Jurkat, Clone E6-1 (cell line): ENCODE measurements around the gene XKR8.

Source experiments
- DNase-seq: peaks from one replicate; pipeline ENCODE4 v3.0.0-alpha.2; 2011; ENCODE audit warnings: low read depth, low spot score
- H3K4me3 ChIP-seq: 2 replicates; pipeline ENCODE4 v1.5.1; 2011; ENCODE audit warnings: mild to moderate bottlenecking, low read length, control low read depth, moderate library complexity

The XKR8 gene

DNA sequence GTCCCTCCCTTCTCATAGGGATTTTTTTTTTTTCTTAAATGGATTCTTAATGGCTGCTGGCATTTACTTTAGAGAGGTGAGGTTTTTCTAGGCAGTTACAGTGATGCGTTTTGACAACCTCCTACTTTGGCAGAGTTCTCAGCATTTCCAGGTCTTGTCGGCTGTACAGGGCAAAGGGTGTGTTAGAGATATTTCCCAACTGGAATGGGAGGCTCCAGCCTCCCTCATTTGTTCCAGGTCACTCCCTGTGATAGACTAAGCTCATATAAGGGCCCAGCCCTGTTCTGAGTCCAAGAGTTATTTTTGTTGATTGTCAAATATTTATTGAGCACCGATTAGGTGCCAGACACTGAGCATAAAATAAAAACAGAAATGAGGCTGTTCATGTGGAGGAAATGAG lies 7.6 kb upstream of the XKR8 start:
- no peak overlapping the region for H3K4me3 ChIP-seq
- DNase-seq, result no peak

DNA sequence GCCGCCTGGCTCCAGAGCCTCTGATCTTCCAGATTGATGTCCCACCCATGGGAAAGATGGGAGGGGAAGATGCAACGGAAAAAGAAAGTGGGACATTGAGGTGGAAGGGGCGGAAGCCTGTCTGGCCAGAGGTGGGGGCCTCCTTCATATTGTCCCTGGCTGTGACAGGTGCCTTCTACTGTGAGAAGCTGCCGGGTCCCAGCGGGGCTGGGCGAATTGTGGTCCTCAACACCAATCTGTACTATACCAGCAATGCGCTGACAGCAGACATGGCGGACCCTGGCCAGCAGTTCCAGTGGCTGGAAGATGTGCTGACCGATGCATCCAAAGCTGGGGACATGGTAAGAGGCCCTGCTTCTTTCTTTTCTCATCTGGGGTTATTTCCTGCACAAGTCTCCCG lies 5.6 kb upstream of the XKR8 start:
- DNase-seq, result no peak
- H3K4me3 ChIP-seq, result no peak overlapping the region

DNA sequence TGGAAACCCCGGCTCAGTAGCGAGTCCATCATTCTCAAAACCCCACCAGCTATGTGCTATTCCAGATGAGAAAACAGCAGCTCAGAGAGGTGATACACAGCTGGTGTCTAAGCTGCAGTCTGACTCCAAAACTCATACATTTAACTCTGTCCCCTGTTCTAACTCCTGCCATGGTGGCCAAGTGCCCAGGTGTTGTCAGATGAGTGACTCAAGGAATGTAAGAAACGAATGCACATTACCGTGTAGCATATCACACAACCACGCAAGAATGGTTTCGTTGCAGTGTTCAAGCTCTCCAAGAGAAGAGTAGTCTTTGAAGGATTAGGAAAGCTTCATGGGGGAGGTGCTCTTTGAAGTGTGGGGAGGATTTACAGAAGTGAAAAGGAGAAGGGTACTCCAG lies 4.7 kb upstream of the XKR8 start:
- H3K4me3 ChIP-seq, result no peak overlapping the region
- DNase-seq, result no peak

DNA sequence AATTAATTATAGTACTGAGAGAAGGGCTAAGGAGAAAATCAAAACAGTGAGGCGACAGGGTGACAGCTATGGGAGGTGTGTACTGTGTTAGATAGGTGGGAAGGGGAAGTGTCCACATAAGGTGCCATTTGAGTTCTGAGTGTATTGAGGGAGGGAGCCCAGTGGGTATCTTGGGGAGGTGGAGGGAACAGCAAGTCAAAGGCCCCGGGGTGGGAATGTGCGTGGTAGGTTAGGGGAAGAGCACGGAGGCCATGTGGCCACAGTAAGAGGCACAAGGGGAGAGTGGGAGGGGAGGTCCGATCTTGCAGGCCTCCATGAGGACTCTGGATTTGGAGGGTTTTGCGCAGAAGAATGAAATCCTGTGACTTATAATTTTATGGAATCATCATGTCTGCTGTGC lies 3.0 kb upstream of the XKR8 start:
- DNase-seq, result no peak
- no peak overlapping the region for H3K4me3 ChIP-seq

DNA sequence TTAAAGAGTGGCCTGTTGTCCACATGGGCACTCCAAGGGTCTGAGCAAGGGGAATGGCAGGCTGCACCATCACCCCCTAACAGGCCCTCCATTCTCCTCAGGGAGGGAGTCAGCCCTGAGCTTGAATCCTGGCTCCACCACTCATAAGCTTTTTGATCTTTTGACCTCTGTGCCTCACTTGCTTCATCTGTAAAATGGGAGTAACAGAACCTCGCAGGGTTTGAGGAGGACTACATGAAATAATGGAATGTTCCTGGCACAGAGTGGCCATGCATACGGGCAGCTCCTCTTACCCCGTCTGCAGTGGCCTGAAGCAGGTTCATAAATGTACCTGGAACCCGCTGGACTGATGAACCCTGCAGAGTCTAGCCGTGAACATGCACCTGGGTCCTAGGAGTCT lies 2.1 kb upstream of the XKR8 start:
- H3K4me3 ChIP-seq, result no peak overlapping the region
- no peak for DNase-seq

DNA sequence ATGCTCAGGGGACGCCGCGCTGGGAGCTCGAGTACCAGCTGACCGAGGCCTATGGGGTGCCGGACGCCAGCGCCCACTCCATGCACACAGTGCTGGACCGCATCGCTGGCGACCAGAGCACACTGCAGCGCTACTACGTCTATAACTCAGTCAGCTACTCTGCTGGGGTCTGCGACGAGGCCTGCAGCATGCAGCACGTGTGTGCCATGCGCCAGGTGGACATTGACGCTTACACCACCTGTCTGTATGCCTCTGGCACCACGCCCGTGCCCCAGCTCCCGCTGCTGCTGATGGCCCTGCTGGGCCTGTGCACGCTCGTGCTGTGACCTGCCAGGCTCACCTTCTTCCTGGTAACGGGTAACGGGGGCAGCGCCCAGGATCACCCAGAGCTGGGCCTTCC lies 1.3 kb upstream of the XKR8 start:
- DNase-seq, result no peak
- no peak overlapping the region for H3K4me3 ChIP-seq

DNA sequence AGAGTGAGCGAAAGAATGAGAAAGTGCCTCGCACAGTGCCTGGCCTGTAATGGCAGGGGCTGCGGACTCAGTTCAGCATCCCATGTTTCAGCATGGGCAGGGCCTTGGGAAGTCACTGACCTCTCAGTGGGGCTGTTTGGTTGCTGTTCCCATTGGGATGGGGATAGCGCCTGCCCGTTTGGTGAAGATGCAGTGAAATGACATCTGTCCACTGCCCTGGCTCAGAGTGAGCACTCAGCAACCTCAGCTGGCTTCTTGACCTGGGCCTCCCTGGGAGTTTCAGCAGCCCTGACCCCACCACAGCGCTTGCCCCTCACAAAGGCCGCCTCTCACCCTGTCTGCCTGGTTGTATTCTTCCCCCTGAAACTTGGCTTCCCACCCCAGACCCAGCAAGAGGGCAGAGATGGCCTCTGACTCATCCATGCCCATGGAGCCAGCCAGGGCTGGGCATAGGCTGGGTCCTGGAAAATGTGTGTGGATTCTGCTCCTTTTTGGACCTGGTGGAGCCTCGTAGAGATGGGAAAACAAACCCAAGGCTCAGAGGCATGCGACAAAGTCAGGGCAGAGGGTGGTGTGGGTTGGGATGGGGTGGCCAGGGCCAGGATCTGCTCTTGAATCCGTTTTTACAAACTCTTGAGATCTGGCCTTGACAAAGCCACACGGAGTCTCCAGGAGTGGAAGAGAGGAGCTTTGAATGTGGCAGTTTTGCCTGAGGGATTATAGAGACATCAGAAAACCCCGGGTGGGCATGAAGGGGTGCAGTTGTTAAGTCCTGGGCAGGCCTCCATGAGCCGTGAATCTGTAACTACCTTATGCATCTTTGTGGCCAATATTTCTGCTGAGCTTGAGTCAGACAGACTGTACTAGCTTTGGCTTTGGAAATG lies 1.2 kb downstream of the XKR8 start:
- no peak for DNase-seq

DNA sequence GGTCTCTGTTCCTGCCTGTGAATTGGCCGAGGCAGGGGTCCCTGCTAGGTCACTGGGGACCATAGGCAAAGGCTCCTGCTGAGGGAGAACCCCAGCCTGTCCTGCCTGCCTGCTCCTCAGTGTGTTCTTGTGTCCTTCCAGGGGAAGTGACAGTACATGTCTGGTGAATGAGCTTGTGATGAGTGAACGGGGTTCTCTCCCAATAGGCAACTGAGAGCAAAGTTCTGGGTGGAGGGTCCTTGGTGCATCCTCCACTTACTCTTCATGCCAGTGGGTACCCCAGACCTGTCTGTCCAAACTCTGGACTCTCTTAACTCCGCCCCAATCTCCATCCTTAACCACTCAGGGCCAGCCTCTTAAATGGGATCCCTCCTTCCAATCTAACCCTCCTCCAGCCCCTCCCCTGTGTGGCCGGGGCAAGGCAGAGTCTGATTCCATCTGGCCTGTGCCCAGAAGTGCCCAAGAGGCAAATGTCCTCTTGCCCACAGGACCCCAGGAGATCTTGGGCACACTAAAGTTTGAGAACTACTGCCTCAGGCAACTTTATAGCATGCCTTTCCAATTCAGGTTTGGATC lies 2.0 kb downstream of the XKR8 start:
- H3K4me3 ChIP-seq, result no peak overlapping the region
- no peak for DNase-seq

More for the DNA sequence above, 1.2 kb downstream of the XKR8 start:
- peak overlapping the region; percentile 71 for H3K4me3 ChIP-seq

DNA sequence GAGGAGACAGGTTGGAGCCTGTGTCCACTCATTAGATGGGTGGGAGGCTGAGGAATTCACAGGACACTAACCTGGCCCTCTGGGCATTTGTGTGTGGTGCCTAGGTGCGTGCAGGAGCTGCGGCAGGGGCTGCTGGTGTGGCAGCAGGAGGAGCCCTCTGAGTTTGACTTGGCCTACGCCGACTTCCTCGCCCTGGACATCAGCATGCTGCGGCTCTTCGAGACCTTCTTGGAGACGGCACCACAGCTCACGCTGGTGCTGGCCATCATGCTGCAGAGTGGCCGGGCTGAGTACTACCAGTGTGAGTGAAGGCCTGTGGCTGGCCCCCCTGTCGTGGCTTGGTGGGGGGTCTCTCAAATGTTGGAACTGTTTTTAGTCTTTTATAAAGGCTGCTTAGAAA lies 3.6 kb downstream of the XKR8 start:
- H3K4me3 ChIP-seq, result no peak overlapping the region
- DNase-seq, result no peak

DNA sequence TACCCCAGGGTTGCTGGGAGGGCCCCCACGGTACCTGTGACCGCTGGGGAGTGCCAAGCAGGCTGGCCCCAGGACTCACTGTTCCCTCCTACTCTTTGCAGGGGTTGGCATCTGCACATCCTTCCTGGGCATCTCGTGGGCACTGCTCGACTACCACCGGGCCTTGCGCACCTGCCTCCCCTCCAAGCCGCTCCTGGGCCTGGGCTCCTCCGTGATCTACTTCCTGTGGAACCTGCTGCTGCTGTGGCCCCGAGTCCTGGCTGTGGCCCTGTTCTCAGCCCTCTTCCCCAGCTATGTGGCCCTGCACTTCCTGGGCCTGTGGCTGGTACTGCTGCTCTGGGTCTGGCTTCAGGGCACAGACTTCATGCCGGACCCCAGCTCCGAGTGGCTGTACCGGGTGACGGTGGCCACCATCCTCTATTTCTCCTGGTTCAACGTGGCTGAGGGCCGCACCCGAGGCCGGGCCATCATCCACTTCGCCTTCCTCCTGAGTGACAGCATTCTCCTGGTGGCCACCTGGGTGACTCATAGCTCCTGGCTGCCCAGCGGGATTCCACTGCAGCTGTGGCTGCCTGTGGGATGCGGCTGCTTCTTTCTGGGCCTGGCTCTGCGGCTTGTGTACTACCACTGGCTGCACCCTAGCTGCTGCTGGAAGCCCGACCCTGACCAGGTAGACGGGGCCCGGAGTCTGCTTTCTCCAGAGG lies 6.8 kb downstream of the XKR8 start:
- no peak for DNase-seq
- no peak overlapping the region for H3K4me3 ChIP-seq

DNA sequence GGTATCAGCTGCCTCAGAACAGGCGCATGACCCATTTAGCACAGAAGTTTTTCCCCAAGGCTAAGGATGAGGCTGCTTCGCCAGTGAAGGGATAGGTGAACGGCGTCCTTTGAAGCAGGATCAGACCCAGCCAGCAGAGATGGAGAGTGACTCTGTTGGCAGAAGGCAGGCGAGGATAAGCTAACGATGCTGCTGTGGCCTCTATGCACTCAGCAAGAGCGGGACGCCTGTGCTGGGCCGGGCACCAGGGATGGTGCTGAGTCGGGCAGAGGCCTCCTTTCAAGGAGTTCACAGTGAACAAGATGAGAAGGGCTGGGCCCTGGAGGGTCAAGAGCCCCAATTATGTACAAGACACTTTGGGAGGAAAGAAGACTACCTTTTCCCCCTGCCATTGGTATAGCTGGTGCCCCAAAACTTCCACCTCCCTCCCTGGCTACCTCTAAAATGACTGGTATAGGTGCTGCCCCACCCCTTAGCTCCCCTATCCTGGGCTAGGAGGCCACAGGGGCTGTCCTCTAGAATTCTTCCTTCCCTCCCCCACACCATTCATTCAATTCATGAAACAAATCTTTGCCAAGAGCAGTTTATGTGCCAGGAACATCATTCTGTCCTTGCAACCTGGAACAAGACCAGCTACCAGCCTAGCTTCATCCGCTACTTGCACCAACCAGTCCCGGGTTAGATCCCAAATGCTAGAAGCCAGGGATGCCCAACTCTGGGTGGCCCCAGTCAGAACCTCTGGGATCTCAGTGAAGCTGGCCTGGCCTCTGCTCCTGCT lies 7.5 kb downstream of the XKR8 start:
- DNase-seq, result no peak
- H3K4me3 ChIP-seq, result no peak overlapping the region

DNA sequence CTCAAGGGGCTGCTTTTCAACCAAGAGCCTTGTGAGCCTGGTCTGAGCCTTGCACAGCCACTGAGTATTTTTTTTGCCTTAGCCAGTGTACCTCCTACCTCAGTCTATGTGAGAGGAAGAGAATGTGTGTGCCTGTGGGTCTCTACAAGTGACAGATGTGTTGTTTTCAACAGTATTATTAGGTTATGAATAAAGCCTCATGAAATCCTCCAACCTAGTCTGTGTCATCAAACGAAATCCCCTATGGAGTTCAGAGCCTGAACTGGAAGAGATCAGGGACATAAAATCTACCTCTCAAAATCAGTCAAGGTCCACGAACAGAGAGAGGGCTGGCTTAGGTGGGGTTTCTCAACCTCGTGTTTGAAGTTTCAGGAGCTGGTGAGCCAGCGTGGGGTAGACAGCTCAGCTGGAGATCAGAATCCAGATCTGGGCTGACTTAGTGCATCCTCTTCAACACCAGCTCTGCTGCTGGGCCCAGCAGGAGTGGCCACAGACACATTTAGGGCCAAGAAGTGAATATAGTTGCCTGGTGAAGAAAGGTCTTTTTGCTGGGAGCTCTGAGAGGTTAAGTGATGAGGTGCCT lies 8.2 kb downstream of the XKR8 start:
- DNase-seq, result no peak

DNA sequence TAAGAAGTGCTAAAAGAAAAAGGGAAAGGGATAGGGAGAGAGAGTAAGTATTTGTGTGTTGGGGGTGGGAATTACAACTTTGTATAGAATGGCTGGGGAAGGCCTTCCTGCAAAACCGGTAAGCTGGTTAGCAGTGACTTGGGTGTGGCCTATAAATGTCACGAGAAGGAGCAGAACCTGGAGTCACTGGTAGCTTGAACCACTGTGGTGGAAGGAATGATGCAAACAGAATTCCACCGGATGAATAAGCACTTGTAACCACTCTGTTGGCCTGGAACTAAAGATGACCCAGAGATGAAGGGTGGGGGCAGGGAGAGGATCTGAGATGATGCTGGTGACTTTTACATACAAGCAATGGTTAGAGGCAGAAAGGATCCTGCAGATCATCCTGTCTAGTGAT lies 8.9 kb downstream of the XKR8 start:
- H3K4me3 ChIP-seq, result no peak overlapping the region
- DNase-seq, result no peak

More for the DNA sequence above, 8.2 kb downstream of the XKR8 start:
- H3K4me3 ChIP-seq, result no peak overlapping the region

DNA sequence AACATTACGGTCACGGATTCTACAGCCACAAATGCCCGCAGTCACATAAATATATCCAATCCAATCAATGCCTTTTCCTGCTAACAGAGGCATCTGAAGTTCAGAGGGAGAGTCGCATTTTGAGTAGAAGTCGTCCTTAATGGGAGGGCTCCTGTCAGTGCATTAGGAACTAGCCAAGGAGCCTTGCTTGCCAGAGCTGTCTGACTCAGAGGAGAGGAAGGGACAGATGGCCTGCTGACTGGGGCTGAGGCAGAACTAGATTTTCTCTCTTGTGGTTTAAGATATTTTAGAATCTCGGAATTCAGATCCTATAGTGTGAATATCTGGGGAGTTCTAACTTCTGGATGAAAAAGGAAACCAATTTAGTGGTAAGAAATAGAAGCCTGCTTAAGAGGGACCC lies 10.6 kb downstream of the XKR8 start:
- no peak overlapping the region for H3K4me3 ChIP-seq
- no peak for DNase-seq

DNA sequence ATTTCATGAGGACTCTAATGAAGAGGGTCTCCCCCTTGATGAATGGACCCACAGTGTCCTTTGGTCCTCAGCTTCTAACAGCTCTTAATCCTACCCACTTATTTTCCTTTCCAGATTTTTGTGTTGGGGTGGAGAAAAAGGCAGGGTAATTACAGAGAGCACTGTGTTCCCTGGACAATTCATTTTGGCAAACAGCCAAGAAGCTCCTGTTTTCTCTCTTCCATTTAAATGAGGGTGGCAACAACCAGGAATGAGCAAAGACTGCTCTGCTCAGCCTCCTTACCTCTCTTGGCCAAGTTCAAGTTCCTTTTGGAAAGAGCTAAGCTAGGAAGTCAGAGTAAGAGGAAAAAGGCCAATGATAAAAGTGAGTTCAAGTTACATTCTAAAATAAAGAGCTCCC lies 11.9 kb downstream of the XKR8 start:
- no peak for DNase-seq
- H3K4me3 ChIP-seq, result no peak overlapping the region

DNA sequence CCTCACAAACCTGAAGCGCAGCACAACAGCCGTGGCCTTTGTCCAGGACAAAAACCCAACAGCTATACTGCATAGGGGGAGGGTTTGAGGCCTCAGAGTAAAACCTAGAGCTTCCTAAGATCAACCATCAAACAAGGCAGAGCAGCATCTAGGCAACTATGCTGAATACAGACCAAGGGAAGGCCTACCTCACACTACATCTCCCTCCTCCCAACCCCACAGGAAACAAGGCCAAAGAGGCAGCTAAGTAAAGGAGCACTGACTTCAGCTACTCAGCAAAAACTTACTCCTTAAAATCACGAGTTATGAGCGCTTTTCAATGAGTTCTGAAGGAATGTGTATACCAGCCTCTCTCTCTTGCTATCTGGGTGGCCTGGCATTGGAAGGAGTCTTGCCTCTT lies 12.4 kb downstream of the XKR8 start:
- DNase-seq, result no peak

DNA sequence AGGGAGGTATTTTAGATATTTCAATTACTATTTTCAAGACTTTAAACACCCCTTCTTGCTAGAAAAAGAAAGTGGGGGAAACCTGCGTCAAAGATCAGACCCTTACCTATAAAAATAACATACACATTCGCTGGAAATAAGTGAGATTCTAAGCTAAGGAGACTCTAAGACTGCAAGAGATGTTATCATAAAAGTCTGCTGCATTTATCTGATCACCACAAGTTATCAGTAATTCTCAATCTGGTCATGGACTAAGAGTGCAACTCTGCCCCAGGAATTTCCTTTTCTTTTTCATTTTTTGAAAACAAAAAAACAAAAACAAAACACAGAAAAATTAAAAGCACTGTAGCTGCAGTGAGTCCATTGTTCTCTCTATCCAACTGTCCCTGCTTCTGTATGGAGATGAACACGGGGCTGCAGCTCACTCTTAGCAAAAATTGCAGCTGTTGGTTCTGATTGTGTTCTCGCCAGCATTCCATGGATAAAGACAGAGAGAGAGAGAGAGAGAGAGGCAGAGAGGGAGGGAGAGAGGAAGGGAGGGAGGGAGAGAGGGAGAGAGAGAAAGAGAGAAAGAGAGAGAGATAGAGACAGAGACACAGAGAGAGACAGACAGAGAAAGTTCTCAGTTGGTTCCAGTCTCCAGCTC lies 14.1 kb downstream of the XKR8 start:
- no peak overlapping the region for H3K4me3 ChIP-seq
- no peak for DNase-seq

More for the DNA sequence above, 12.4 kb downstream of the XKR8 start:
- H3K4me3 ChIP-seq, result no peak overlapping the region

DNA sequence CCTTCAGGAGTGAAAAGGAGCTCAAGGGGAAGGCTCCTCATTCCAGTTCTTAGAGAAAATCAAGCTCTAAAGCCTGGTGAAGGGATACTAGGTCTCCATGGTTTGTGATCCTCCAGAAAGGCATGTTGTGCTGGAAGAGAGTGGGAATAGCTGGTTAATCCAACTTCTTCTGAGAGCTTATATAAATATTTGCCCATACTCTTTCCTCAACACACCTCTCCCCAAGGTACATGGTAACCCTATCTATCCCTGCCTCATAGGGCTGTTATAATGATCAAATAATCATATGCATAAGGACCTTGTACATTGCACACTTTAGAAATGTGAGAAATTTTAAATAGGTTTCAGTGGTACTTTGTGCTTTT lies 14.6 kb downstream of the XKR8 start:
- no peak overlapping the region for H3K4me3 ChIP-seq
- no peak for DNase-seq
